SK-N-SH treated with all-trans-retinoic acid at 6 μM for 48 hours (cell line): ENCODE measurements around the gene ZSWIM6.

Experiments
- ARNTL ChIP-seq: fragments of 450-650 bp; formaldehyde crosslinking; IDR thresholded peaks from 2 replicates; pipeline ENCODE4 v1.5.0; 2020; ENCODE audit warnings: low read depth, mild to moderate bottlenecking, moderate library complexity, borderline replicate concordance
- CSDC2 ChIP-seq: fragments of 250-450 bp; sonication (Bioruptor Pico); IDR thresholded peaks from 2 replicates; pipeline ENCODE4 v1.5.0; 2020; ENCODE audit warnings: mild to moderate bottlenecking, moderate library complexity
- ISL1 ChIP-seq: fragments of 250-450 bp; sonication (Bioruptor Pico); IDR thresholded peaks from 2 replicates; pipeline ENCODE4 v2.1.2; 2022; ENCODE audit warnings: mild to moderate bottlenecking, moderate library complexity
- POU6F1 ChIP-seq: fragments of 250-450 bp; sonication (Bioruptor Pico); IDR thresholded peaks from 2 replicates; pipeline ENCODE4 v1.8.0; 2021; ENCODE audit warnings: low read depth, mild to moderate bottlenecking, moderate library complexity, borderline replicate concordance
- RARB ChIP-seq: fragments of 250-450 bp; sonication (Bioruptor Pico); IDR thresholded peaks from 2 replicates; pipeline ENCODE4 v1.8.0; 2021; ENCODE audit warnings: mild to moderate bottlenecking, moderate library complexity
- SNAI2 ChIP-seq: fragments of 250-450 bp; sonication (Bioruptor Pico); IDR thresholded peaks from 2 replicates; pipeline ENCODE4 v1.5.0; 2020; ENCODE audit warnings: mild to moderate bottlenecking, moderate library complexity
- TCF4 ChIP-seq: fragments of 250-450 bp; sonication (Bioruptor Pico); IDR thresholded peaks from 2 replicates; pipeline ENCODE4 v1.8.0; 2021; ENCODE audit warnings: mild to moderate bottlenecking, moderate library complexity, borderline replicate concordance
- ZFP3 ChIP-seq: fragments of 250-450 bp; sonication (Bioruptor Pico); IDR thresholded peaks from 2 replicates; pipeline ENCODE4 v1.5.0; 2020; ENCODE audit warnings: mild to moderate bottlenecking, moderate library complexity
- ZFP30 ChIP-seq: fragments of 450-650 bp; formaldehyde crosslinking; IDR thresholded peaks from 2 replicates; pipeline ENCODE4 v1.5.0; 2022; ENCODE audit warnings: mild to moderate bottlenecking, moderate library complexity
- ZNF8 ChIP-seq: fragments of 450-650 bp; formaldehyde crosslinking; IDR thresholded peaks from 2 replicates; pipeline ENCODE4 v1.5.0; 2020; ENCODE audit warnings: mild to moderate bottlenecking, moderate library complexity
- TF ChIP-seq, protein P1 (sequence below): fragments of 250-450 bp; sonication (Bioruptor Pico); IDR thresholded peaks from 2 replicates; pipeline ENCODE4 v1.8.0; 2020; ENCODE audit warnings: mild to moderate bottlenecking, moderate library complexity, borderline replicate concordance
- TF ChIP-seq, protein P2 (sequence below): fragments of 250-450 bp; sonication (Bioruptor Pico); IDR thresholded peaks from 2 replicates; pipeline ENCODE4 v1.5.0; 2020; ENCODE audit warnings: mild to moderate bottlenecking, moderate library complexity

GRCh38 chr5:61304590-61305381 lies 27.3 kb upstream of the ZSWIM6 start:
- TF ChIP-seq ZNF8: no peak
- no peak for TF ChIP-seq ARNTL (CRISPR knock-in tag)
- TF ChIP-seq, protein P1, sequence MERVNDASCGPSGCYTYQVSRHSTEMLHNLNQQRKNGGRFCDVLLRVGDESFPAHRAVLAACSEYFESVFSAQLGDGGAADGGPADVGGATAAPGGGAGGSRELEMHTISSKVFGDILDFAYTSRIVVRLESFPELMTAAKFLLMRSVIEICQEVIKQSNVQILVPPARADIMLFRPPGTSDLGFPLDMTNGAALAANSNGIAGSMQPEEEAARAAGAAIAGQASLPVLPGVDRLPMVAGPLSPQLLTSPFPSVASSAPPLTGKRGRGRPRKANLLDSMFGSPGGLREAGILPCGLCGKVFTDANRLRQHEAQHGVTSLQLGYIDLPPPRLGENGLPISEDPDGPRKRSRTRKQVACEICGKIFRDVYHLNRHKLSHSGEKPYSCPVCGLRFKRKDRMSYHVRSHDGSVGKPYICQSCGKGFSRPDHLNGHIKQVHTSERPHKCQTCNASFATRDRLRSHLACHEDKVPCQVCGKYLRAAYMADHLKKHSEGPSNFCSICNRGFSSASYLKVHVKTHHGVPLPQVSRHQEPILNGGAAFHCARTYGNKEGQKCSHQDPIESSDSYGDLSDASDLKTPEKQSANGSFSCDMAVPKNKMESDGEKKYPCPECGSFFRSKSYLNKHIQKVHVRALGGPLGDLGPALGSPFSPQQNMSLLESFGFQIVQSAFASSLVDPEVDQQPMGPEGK: no peak
- TF ChIP-seq, protein P2, sequence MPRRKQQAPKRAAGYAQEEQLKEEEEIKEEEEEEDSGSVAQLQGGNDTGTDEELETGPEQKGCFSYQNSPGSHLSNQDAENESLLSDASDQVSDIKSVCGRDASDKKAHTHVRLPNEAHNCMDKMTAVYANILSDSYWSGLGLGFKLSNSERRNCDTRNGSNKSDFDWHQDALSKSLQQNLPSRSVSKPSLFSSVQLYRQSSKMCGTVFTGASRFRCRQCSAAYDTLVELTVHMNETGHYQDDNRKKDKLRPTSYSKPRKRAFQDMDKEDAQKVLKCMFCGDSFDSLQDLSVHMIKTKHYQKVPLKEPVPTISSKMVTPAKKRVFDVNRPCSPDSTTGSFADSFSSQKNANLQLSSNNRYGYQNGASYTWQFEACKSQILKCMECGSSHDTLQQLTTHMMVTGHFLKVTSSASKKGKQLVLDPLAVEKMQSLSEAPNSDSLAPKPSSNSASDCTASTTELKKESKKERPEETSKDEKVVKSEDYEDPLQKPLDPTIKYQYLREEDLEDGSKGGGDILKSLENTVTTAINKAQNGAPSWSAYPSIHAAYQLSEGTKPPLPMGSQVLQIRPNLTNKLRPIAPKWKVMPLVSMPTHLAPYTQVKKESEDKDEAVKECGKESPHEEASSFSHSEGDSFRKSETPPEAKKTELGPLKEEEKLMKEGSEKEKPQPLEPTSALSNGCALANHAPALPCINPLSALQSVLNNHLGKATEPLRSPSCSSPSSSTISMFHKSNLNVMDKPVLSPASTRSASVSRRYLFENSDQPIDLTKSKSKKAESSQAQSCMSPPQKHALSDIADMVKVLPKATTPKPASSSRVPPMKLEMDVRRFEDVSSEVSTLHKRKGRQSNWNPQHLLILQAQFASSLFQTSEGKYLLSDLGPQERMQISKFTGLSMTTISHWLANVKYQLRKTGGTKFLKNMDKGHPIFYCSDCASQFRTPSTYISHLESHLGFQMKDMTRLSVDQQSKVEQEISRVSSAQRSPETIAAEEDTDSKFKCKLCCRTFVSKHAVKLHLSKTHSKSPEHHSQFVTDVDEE (CRISPR knock-in tag): no peak
- TF ChIP-seq RARB (CRISPR knock-in tag): no peak
- TF ChIP-seq TCF4 (CRISPR knock-in tag): no peak
- TF ChIP-seq POU6F1: no peak
- no peak for TF ChIP-seq CSDC2
- no peak for TF ChIP-seq ZFP3 (CRISPR knock-in tag)
- TF ChIP-seq SNAI2 (CRISPR knock-in tag): no peak
- no peak for TF ChIP-seq ZFP30 (CRISPR knock-in tag)
- no peak for TF ChIP-seq ISL1 (CRISPR knock-in tag)
